ENCODE measurements around the gene MBP. TPM values are rescaled to one million over a fixed set of nuclear protein-coding genes. Genes with fewer than 3 reads are reported as not detected.

The MBP gene
- total RNA-seq, 4 donors from 2014 or later: 45.0 to 60.0 (median 51.9) TPM

GRCh38 chr18:77049938-77050337 lies 82.6 kb downstream of the MBP start:
- intact Hi-C loops (cut with DNase I; ENCODE audit: low total_unique reads): loop anchor here (5.0 kb wide), 1 partner anchor 1207 kb away; no protein-coding TSS in a partner anchor
- H3K4me3 ChIP-seq (ENCODE audit: low read depth, poor library complexity, severe bottlenecking): no peak overlapping the region
- TF ChIP-seq CTCF (IDR thresholded peaks at IDR 0.05) (no peak), POLR2A (IDR thresholded peaks at IDR 0.05) (no peak)
- no peak for DNase-seq (ENCODE audit: low spot score in 2 of 2)
- WGBS, 2 donors: 24 to 28% methylated on average over 4 of the region's 4 CpGs

GRCh38 chr18:77047803-77048419 lies 84.7 kb downstream of the MBP start:
- TF ChIP-seq POLR2A (IDR thresholded peaks at IDR 0.05) (no peak), CTCF (IDR thresholded peaks at IDR 0.05) (no peak)
- WGBS, 2 donors: 85 to 94% methylated on average over 8 of the region's 8 CpGs
- intact Hi-C loops (cut with DNase I; ENCODE audit: low total_unique reads): loop anchor here (5.0 kb wide), 1 partner anchor 1209 kb away; no protein-coding TSS in a partner anchor
- DNase-seq (ENCODE audit: low spot score in 2 of 2): peak in 1 of 2 donors; percentile 32
- H3K4me3 ChIP-seq (ENCODE audit: low read depth, poor library complexity, severe bottlenecking): no peak overlapping the region

- no peak overlapping the region for H3K4me3 ChIP-seq (ENCODE audit: low read depth, poor library complexity, severe bottlenecking)
- intact Hi-C loops (cut with DNase I; ENCODE audit: low total_unique reads): loop anchor here (5.0 kb wide), 1 partner anchor 1210 kb away; no protein-coding TSS in a partner anchor
- WGBS, 2 donors: 96 to 98% methylated on average over 17 of the region's 17 CpGs
- no peak for TF ChIP-seq CTCF (IDR thresholded peaks at IDR 0.05)
- no peak for TF ChIP-seq POLR2A (IDR thresholded peaks at IDR 0.05)
- no peak for DNase-seq (ENCODE audit: low spot score in 2 of 2)
Measured at GRCh38 chr18:77046994-77047393, 85.6 kb downstream of the MBP start.

GRCh38 chr18:77046409-77046808 lies 86.2 kb downstream of the MBP start:
- intact Hi-C loops (cut with DNase I; ENCODE audit: low total_unique reads): loop anchor here (5.0 kb wide), 1 partner anchor 1211 kb away; no protein-coding TSS in a partner anchor
- TF ChIP-seq POLR2A (IDR thresholded peaks at IDR 0.05): no peak
- TF ChIP-seq CTCF (IDR thresholded peaks at IDR 0.05): no peak
- DNase-seq (ENCODE audit: low spot score in 2 of 2): peak in 1 of 2 donors; percentile 78
- WGBS, 2 donors: 73 to 74% methylated on average over 9 of the region's 9 CpGs
- H3K4me3 ChIP-seq (ENCODE audit: low read depth, poor library complexity, severe bottlenecking): no peak overlapping the region

GRCh38 chr18:77045677-77046076 lies 86.9 kb downstream of the MBP start:
- WGBS, 2 donors: 80 to 89% methylated on average over 6 of the region's 6 CpGs
- intact Hi-C loops (cut with DNase I; ENCODE audit: low total_unique reads): loop anchor here (5.0 kb wide), 1 partner anchor 1212 kb away; no protein-coding TSS in a partner anchor
- TF ChIP-seq POLR2A (IDR thresholded peaks at IDR 0.05) (no peak), CTCF (IDR thresholded peaks at IDR 0.05) (no peak)
- H3K4me3 ChIP-seq (ENCODE audit: low read depth, poor library complexity, severe bottlenecking): no peak overlapping the region
- peak in 1 of 2 donors; percentile 43 for DNase-seq (ENCODE audit: low spot score in 2 of 2)

Measured in lower leg skin (tissue), 4 donors.